ENCODE measurements around the gene DENND1A. TPM values are rescaled to one million over a fixed set of nuclear protein-coding genes. Genes with fewer than 3 reads are reported as not detected.

Gene DENND1A
- total RNA-seq, 1 donor from 2014 or later: 13.9 TPM

- no peak for DNase-seq
- no peak overlapping the region for H3K4me3 Mint-ChIP-seq (ENCODE audit: unreplicated experiment)
- H3K27me3 Mint-ChIP-seq (ENCODE audit: unreplicated experiment): peaks cover under 1% of the 10 kb centered on the region
- H3K9me3 Mint-ChIP-seq (ENCODE audit: unreplicated experiment): peaks cover 2% of the 10 kb centered on the region
- TF ChIP-seq, protein P1, sequence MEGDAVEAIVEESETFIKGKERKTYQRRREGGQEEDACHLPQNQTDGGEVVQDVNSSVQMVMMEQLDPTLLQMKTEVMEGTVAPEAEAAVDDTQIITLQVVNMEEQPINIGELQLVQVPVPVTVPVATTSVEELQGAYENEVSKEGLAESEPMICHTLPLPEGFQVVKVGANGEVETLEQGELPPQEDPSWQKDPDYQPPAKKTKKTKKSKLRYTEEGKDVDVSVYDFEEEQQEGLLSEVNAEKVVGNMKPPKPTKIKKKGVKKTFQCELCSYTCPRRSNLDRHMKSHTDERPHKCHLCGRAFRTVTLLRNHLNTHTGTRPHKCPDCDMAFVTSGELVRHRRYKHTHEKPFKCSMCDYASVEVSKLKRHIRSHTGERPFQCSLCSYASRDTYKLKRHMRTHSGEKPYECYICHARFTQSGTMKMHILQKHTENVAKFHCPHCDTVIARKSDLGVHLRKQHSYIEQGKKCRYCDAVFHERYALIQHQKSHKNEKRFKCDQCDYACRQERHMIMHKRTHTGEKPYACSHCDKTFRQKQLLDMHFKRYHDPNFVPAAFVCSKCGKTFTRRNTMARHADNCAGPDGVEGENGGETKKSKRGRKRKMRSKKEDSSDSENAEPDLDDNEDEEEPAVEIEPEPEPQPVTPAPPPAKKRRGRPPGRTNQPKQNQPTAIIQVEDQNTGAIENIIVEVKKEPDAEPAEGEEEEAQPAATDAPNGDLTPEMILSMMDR (IDR thresholded peaks at IDR 0.05; ENCODE audit: partially characterized antibody, unreplicated experiment): no peak
- H3K4me1 Mint-ChIP-seq (ENCODE audit: low read depth, unreplicated experiment): no peaks in the 10 kb centered on the region
- no peaks in the 10 kb centered on the region for H3K36me3 Mint-ChIP-seq (ENCODE audit: unreplicated experiment)
- no peak overlapping the region for H3K27ac Mint-ChIP-seq (ENCODE audit: unreplicated experiment)
Observed at GRCh38 chr9:123806829-123807228, 123.1 kb downstream of the DENND1A start.

DNA sequence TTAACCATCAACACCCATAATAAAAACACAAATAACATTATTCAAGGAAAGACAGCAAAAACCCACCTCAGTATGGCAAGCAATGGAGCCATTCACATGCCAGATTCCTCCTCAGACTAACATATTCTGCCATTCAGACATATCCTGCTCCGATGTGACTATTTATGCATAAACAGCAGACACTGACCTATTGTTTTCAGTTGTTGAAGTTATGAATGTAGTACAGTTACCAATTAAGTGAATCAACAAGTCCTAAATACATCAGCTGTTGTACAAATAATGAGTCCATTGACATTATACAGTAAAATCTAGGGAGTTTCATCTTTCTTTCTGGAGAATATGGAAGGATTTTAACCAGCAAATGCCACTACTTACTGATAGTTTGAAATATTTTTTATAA is 131.7 kb downstream of the DENND1A start:
- Mint-ChIP-seq H3K27me3 (ENCODE audit: unreplicated experiment) (peaks cover 2% of the 10 kb centered on the region), H3K9me3 (ENCODE audit: unreplicated experiment) (no peaks in the 10 kb centered on the region), H3K4me3 (ENCODE audit: unreplicated experiment) (no peak overlapping the region), H3K36me3 (ENCODE audit: unreplicated experiment) (no peaks in the 10 kb centered on the region), H3K4me1 (ENCODE audit: low read depth, unreplicated experiment) (peaks cover 4% of the 10 kb centered on the region), H3K27ac (ENCODE audit: unreplicated experiment) (no peak overlapping the region)
- no peak for DNase-seq
- TF ChIP-seq, protein P1 (IDR thresholded peaks at IDR 0.05; ENCODE audit: partially characterized antibody, unreplicated experiment): no peak

DNA sequence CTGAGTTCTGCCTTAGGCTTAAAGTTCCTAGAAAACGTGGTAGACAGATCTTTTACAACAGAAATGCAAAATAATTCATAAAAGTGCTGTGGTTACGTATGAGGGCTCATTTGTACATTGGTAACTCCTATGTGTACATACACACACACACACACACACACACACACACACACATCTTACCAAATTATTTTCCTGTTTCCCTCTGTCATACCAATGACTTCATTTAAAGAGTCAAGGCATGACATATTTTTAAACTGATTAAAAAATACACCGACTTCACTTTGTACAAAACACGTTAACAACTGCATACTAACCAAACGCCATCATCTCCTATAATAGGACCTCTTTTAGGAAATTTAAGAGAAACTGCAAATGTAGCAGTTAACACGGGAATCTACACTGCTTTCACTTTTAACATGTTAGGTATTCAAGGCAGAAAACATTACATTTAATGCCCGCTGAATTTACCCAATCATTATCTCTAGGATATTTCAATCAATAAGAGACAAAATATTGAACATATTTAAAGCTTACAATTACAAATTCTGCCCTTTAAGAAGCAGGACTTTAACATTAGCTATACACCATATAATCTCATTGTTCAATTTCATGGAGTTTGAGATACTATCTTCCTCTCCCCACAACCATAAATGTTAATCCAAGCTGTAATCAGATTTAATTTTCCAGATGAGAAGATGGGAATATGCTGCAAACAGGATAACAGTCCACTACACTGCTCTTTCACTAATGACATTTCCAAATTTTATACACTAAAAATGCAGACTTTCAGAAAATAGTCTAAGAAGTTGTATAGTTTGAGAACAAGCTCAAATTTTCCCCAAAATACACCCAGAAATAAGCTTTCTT is 133.1 kb downstream of the DENND1A start:
- H3K4me3 Mint-ChIP-seq (ENCODE audit: unreplicated experiment): no peak overlapping the region
- no peaks in the 10 kb centered on the region for H3K9me3 Mint-ChIP-seq (ENCODE audit: unreplicated experiment)
- peaks cover 2% of the 10 kb centered on the region for H3K27me3 Mint-ChIP-seq (ENCODE audit: unreplicated experiment)
- DNase-seq: no peak
- H3K4me1 Mint-ChIP-seq (ENCODE audit: low read depth, unreplicated experiment): peaks cover 4% of the 10 kb centered on the region
- H3K36me3 Mint-ChIP-seq (ENCODE audit: unreplicated experiment): no peaks in the 10 kb centered on the region
- no peak overlapping the region for H3K27ac Mint-ChIP-seq (ENCODE audit: unreplicated experiment)
- TF ChIP-seq, protein P1 (IDR thresholded peaks at IDR 0.05; ENCODE audit: partially characterized antibody, unreplicated experiment): no peak

- no peaks in the 10 kb centered on the region for H3K9me3 Mint-ChIP-seq (ENCODE audit: unreplicated experiment)
- H3K27me3 Mint-ChIP-seq (ENCODE audit: unreplicated experiment): peaks cover 2% of the 10 kb centered on the region
- TF ChIP-seq, protein P1 (IDR thresholded peaks at IDR 0.05; ENCODE audit: partially characterized antibody, unreplicated experiment): no peak
- H3K4me3 Mint-ChIP-seq (ENCODE audit: unreplicated experiment): no peak overlapping the region
- H3K27ac Mint-ChIP-seq (ENCODE audit: unreplicated experiment): peak overlapping the region; percentile 14
- no peaks in the 10 kb centered on the region for H3K36me3 Mint-ChIP-seq (ENCODE audit: unreplicated experiment)
- no peak for DNase-seq
- peaks cover 4% of the 10 kb centered on the region for H3K4me1 Mint-ChIP-seq (ENCODE audit: low read depth, unreplicated experiment)
Observed at GRCh38 chr9:123796094-123796493, 133.8 kb downstream of the DENND1A start.

DNA sequence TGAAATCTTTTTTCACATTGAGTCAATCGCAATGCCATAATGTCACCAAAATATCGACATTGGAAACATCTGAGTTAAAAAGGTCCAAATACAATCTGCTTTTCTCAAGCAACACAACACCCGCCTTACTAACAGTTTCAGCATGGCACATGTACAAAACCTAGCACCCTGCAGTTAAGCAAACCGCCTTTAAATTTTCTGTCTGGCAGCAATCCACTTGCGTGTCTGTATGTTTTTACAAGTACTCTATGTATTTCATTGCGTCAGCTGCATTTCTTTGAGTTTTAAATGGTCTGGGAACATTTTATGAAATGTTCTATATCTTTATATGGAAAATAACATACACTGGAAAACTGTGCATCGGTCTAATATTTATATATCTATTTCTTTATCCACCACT is 134.6 kb downstream of the DENND1A start:
- Mint-ChIP-seq H3K27ac (ENCODE audit: unreplicated experiment) (no peak overlapping the region), H3K27me3 (ENCODE audit: unreplicated experiment) (peaks cover 2% of the 10 kb centered on the region), H3K4me3 (ENCODE audit: unreplicated experiment) (no peak overlapping the region), H3K36me3 (ENCODE audit: unreplicated experiment) (no peaks in the 10 kb centered on the region), H3K9me3 (ENCODE audit: unreplicated experiment) (no peaks in the 10 kb centered on the region), H3K4me1 (ENCODE audit: low read depth, unreplicated experiment) (peaks cover 4% of the 10 kb centered on the region)
- no peak for DNase-seq
- TF ChIP-seq, protein P1 (IDR thresholded peaks at IDR 0.05; ENCODE audit: partially characterized antibody, unreplicated experiment): no peak

All from glutamatergic neuron (in vitro differentiated cells).